ENCODE results near the gene CELSR1.

The CELSR1 gene

GRCh38 chr22:46408568-46409506 lies 128.6 kb downstream of the CELSR1 start:
- no peak for TF ChIP-seq CTCF (conservative IDR thresholded peaks at IDR 0.05; ENCODE audit: low read depth, low read length)
- H3K4me3 ChIP-seq (IDR thresholded peaks at IDR 0.05; ENCODE audit: insufficient read depth, low read depth, low read length), result no peak overlapping the region
- no peak overlapping the region for H3K27ac ChIP-seq
- H3K27me3 ChIP-seq (ENCODE audit: insufficient read depth, low read depth), result peaks cover 12% of the 10 kb centered on the region; the same call in 1 of the 2 replicates
- no peaks in the 10 kb centered on the region for H3K36me3 ChIP-seq (ENCODE audit: insufficient read depth)
- H4K20me1 ChIP-seq (ENCODE audit: insufficient read depth), result no peaks in the 10 kb centered on the region
- H3K4me2 ChIP-seq, result no peak overlapping the region
- H3K9ac ChIP-seq, result no peak overlapping the region
- H3K79me2 ChIP-seq (ENCODE audit: insufficient read depth, low read depth), result no peaks in the 10 kb centered on the region
- H2AFZ ChIP-seq (ENCODE audit: low read depth), result no peak overlapping the region
- H3K4me1 ChIP-seq (ENCODE audit: low read depth, poor library complexity, severe bottlenecking), result peaks cover 10% of the 10 kb centered on the region

- Histone ChIP-seq H4K20me1 (ENCODE audit: insufficient read depth) (no peaks in the 10 kb centered on the region), H3K36me3 (ENCODE audit: insufficient read depth) (no peaks in the 10 kb centered on the region), H2AFZ (ENCODE audit: low read depth) (no peak overlapping the region), H3K27me3 (ENCODE audit: insufficient read depth, low read depth) (peaks cover 6% of the 10 kb centered on the region; the same call in 1 of the 2 replicates), H3K9ac (no peak overlapping the region), H3K27ac (no peak overlapping the region), H3K4me1 (ENCODE audit: low read depth, poor library complexity, severe bottlenecking) (peaks cover 14% of the 10 kb centered on the region), H3K4me2 (no peak overlapping the region), H3K4me3 (IDR thresholded peaks at IDR 0.05; ENCODE audit: insufficient read depth, low read depth, low read length) (no peak overlapping the region), H3K79me2 (ENCODE audit: insufficient read depth, low read depth) (no peaks in the 10 kb centered on the region)
- TF ChIP-seq CTCF (conservative IDR thresholded peaks at IDR 0.05; ENCODE audit: low read depth, low read length), result no peak
These were observed 129.7 kb downstream of the CELSR1 start for GRCh38 chr22:46407748-46408147.

DNA sequence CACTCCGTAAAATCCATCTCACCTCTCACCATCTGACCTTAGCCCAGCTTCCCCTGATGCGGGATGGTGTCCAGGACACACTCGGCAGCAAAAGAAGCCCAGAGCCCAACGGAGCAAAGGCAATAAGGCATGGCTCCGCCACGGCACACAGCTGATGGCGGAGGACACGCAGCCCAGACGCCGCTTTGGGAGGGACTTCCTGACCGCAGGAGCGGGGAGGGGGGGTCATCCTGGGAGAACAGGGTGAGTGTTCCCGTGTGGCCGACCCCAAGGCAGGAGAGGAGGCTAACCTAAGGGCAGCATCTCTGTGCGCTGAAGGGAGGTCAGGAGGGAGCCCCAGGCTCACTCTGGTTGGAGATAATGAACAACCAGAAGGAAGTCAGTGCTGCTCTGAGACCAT lies 130.6 kb downstream of the CELSR1 start:
- Histone ChIP-seq H3K4me2 (no peak overlapping the region), H4K20me1 (ENCODE audit: insufficient read depth) (no peaks in the 10 kb centered on the region), H3K9ac (no peak overlapping the region), H3K36me3 (ENCODE audit: insufficient read depth) (no peaks in the 10 kb centered on the region), H3K27me3 (ENCODE audit: insufficient read depth, low read depth) (peaks cover 2% of the 10 kb centered on the region; the same call in 1 of the 2 replicates), H3K4me3 (IDR thresholded peaks at IDR 0.05; ENCODE audit: insufficient read depth, low read depth, low read length) (no peak overlapping the region), H2AFZ (ENCODE audit: low read depth) (no peak overlapping the region), H3K4me1 (ENCODE audit: low read depth, poor library complexity, severe bottlenecking) (peaks cover 20% of the 10 kb centered on the region), H3K79me2 (ENCODE audit: insufficient read depth, low read depth) (no peaks in the 10 kb centered on the region), H3K27ac (no peak overlapping the region)
- no peak for TF ChIP-seq CTCF (conservative IDR thresholded peaks at IDR 0.05; ENCODE audit: low read depth, low read length)

GRCh38 chr22:46406349-46406748 lies 131.1 kb downstream of the CELSR1 start:
- Histone ChIP-seq H3K9ac (no peak overlapping the region), H3K4me3 (IDR thresholded peaks at IDR 0.05; ENCODE audit: insufficient read depth, low read depth, low read length) (no peak overlapping the region), H4K20me1 (ENCODE audit: insufficient read depth) (no peaks in the 10 kb centered on the region), H3K27me3 (ENCODE audit: insufficient read depth, low read depth) (peaks cover 2% of the 10 kb centered on the region; the same call in 1 of the 2 replicates), H3K27ac (no peak overlapping the region), H3K79me2 (ENCODE audit: insufficient read depth, low read depth) (no peaks in the 10 kb centered on the region), H2AFZ (ENCODE audit: low read depth) (no peak overlapping the region), H3K36me3 (ENCODE audit: insufficient read depth) (no peaks in the 10 kb centered on the region), H3K4me1 (ENCODE audit: low read depth, poor library complexity, severe bottlenecking) (peaks cover 20% of the 10 kb centered on the region), H3K4me2 (no peak overlapping the region)
- TF ChIP-seq CTCF (conservative IDR thresholded peaks at IDR 0.05; ENCODE audit: low read depth, low read length), result no peak
